Kidney (tissue), 2 donors: Measurements from ENCODE around the gene COL8A2. TPM values are rescaled to one million over a fixed set of nuclear protein-coding genes. Genes with fewer than 3 reads are reported as not detected.

ENCODE experiments used
- polyA plus RNA-seq: library from polyadenylated mRNA; stranded (reverse); fragments of 350-450 nt; fragmentation: Illumina TruSeq; extraction: RNeasy Lipid Tissue Mini Kit (QIAGEN cat#74804); gene quantifications from one replicate; pipeline ENCODE4 v1.2.3, GENCODE V29; 2014; ENCODE audit warnings: low read depth, low replicate concordance; ENCODE audit not compliant: insufficient read depth
- total RNA-seq: library from RNA; stranded (reverse); fragmentation: NEBNext Ultra II Directional; extraction: Animal tissue kit (Norgen Biotek cat#: 25700); gene quantifications from one replicate; pipeline ENCODE4 v1.2.1, GENCODE V29; 2021
- donor health status: DM: yes; HTN: yes; CAD: no.

COL8A2 gene
- total and polyA plus RNA-seq, 2 donors from 2014 or later, result 0.90 to 6.4 TPM

Other genes starting within 250 kb of the COL8A2 start
- gene AGO1, start 242.0 kb downstream of the COL8A2 start, total RNA-seq, result 21.4 TPM
- 3.3 TPM for gene AGO1, start 242.0 kb downstream of the COL8A2 start, polyA plus RNA-seq
- 28.2 TPM for gene AGO3, start 194.1 kb downstream of the COL8A2 start, total RNA-seq
- gene AGO3, start 194.1 kb downstream of the COL8A2 start, polyA plus RNA-seq, result 2.8 TPM
- gene TEKT2, start 41.1 kb downstream of the COL8A2 start, total RNA-seq, result 5.7 TPM
- 2.4 TPM for gene TEKT2, start 41.1 kb downstream of the COL8A2 start, polyA plus RNA-seq
- gene ADPRS, start 36.3 kb downstream of the COL8A2 start, total RNA-seq, result 26.9 TPM
- 36.4 TPM for gene ADPRS, start 36.3 kb downstream of the COL8A2 start, polyA plus RNA-seq
- 58.4 TPM for gene TRAPPC3, start 24.3 kb upstream of the COL8A2 start, total RNA-seq
- 102 TPM for gene TRAPPC3, start 24.3 kb upstream of the COL8A2 start, polyA plus RNA-seq
- 78.7 TPM for gene MAP7D1, start 30.9 kb upstream of the COL8A2 start, total RNA-seq
- 47.5 TPM for gene MAP7D1, start 30.9 kb upstream of the COL8A2 start, polyA plus RNA-seq
- gene THRAP3, start 99.2 kb upstream of the COL8A2 start, total RNA-seq, result 102 TPM
- gene THRAP3, start 99.2 kb upstream of the COL8A2 start, polyA plus RNA-seq, result 28.0 TPM
- 33.4 TPM for gene SH3D21, start 181.1 kb upstream of the COL8A2 start, total RNA-seq
- gene SH3D21, start 181.1 kb upstream of the COL8A2 start, polyA plus RNA-seq, result 5.7 TPM
- gene EVA1B, start 198.4 kb upstream of the COL8A2 start, total RNA-seq, result 31.8 TPM
- 91.8 TPM for gene EVA1B, start 198.4 kb upstream of the COL8A2 start, polyA plus RNA-seq